Kidney tubule cell (primary cell): ENCODE results near the gene CLDN5.

ENCODE experiments used
- DNase-seq: peaks from one replicate; pipeline ENCODE4 v3.0.0-alpha.2; 2018; ENCODE audit warnings: low spot score

The CLDN5 gene

GRCh38 chr22:19524170-19525115 lies at the start of gene CLDN5:
Gene CLDN5, minus strand, starts transcription at chr22:19524410. Its CDS starts 155 bp downstream, at chr22:19524255.
- DNase-seq: no peak

- no peak for DNase-seq
Measured at GRCh38 chr22:19571995-19572394, 47.8 kb upstream of the CLDN5 start.

- no peak for DNase-seq
Measured at GRCh38 chr22:19571207-19571795, 47.1 kb upstream of the CLDN5 start.

GRCh38 chr22:19569976-19570375 lies 45.8 kb upstream of the CLDN5 start:
- no peak for DNase-seq

GRCh38 chr22:19569276-19569640 lies 45.0 kb upstream of the CLDN5 start:
- no peak for DNase-seq

- peak; percentile 92 for DNase-seq
Measured at GRCh38 chr22:19568337-19569275, 44.4 kb upstream of the CLDN5 start.

- DNase-seq: no peak
Measured at GRCh38 chr22:19567157-19568009, 43.2 kb upstream of the CLDN5 start.

GRCh38 chr22:19566279-19567156 lies 42.3 kb upstream of the CLDN5 start:
- DNase-seq: no peak

- DNase-seq: peak; percentile 28
Measured at GRCh38 chr22:19565382-19566278, 41.4 kb upstream of the CLDN5 start.

- no peak for DNase-seq
Measured at GRCh38 chr22:19559956-19560355, 35.7 kb upstream of the CLDN5 start.

- no peak for DNase-seq
Measured at GRCh38 chr22:19559324-19559811, 35.2 kb upstream of the CLDN5 start.

- DNase-seq: no peak
Measured at GRCh38 chr22:19556963-19557545, 32.8 kb upstream of the CLDN5 start.

GRCh38 chr22:19555651-19556050 lies 31.4 kb upstream of the CLDN5 start:
- DNase-seq: no peak

GRCh38 chr22:19554834-19555404 lies 30.7 kb upstream of the CLDN5 start:
- DNase-seq: peak; percentile 32

- no peak for DNase-seq
Measured at GRCh38 chr22:19553201-19553600, 29.0 kb upstream of the CLDN5 start.

- DNase-seq: no peak
Measured at GRCh38 chr22:19550382-19550781, 26.2 kb upstream of the CLDN5 start.

GRCh38 chr22:19549428-19549827 lies 25.2 kb upstream of the CLDN5 start:
- DNase-seq: no peak

- DNase-seq: no peak
Measured at GRCh38 chr22:19548964-19549363, 24.8 kb upstream of the CLDN5 start.
